ENCODE data around the gene UVRAG. TPM values are rescaled to one million over a fixed set of nuclear protein-coding genes. Genes with fewer than 3 reads are reported as not detected.

The UVRAG gene
- total and polyA plus RNA-seq, 7 donors: 6.2 to 16.8 (median 13.6) TPM

GRCh38 chr11:75773595-75774353 lies 41.2 kb upstream of the UVRAG start:
- Histone ChIP-seq H3K27me3 (ENCODE audit: insufficient read depth in 3 of 3, low read length in 2 of 3) (peaks cover 0 to 6% (median 0%) of the 10 kb centered on the region in 3 donors), H3K4me3 (no peak overlapping the region), H3K4me1 (no peaks in the 10 kb centered on the region), H3K9me3 (no peaks in the 10 kb centered on the region), H3K27ac (no peak overlapping the region), H3K36me3 (ENCODE audit: insufficient read depth in 1 of 2, low read depth in 1 of 2) (no peaks in the 10 kb centered on the region)
- DNase-seq: no peak
- ATAC-seq: no peak
- 81 to 87% (median 87%) methylated on average over 5 of the region's 5 CpGs for WGBS, 3 donors
- TF ChIP-seq CTCF (IDR thresholded peaks at IDR 0.05): no peak
- intact Hi-C loops (cut with DNase I): no loop called here

GRCh38 chr11:75775056-75775455 lies 40.0 kb upstream of the UVRAG start:
- Histone ChIP-seq H3K27ac (no peak overlapping the region), H3K36me3 (ENCODE audit: insufficient read depth in 1 of 2, low read depth in 1 of 2) (no peaks in the 10 kb centered on the region), H3K4me3 (no peak overlapping the region), H3K4me1 (no peaks in the 10 kb centered on the region), H3K27me3 (ENCODE audit: insufficient read depth in 3 of 3, low read length in 2 of 3) (peaks cover 0 to 5% (median 0%) of the 10 kb centered on the region in 3 donors), H3K9me3 (no peaks in the 10 kb centered on the region)
- DNase-seq (no peak), ATAC-seq (no peak)
- intact Hi-C loops (cut with DNase I): no loop called here
- no peak for TF ChIP-seq CTCF (IDR thresholded peaks at IDR 0.05)
- whole genome bisulfite sequencing, 3 donors: 89 to 92% (median 92%) methylated on average over 3 of the region's 3 CpGs

- 88 to 92% (median 89%) methylated on average over 4 of the region's 4 CpGs for WGBS, 3 donors
- no peak overlapping the region for H3K27ac ChIP-seq
- DNase-seq: no peak
Observed at GRCh38 chr11:75776546-75776945, 38.5 kb upstream of the UVRAG start.

GRCh38 chr11:75777461-75778110 lies 37.4 kb upstream of the UVRAG start:
- DNase-seq: no peak
- 88 to 93% (median 90%) methylated on average over 13 of the region's 13 CpGs for WGBS, 3 donors
- Histone ChIP-seq H3K4me1 (no peaks in the 10 kb centered on the region), H3K36me3 (ENCODE audit: insufficient read depth in 1 of 2, low read depth in 1 of 2) (no peaks in the 10 kb centered on the region), H3K9me3 (no peaks in the 10 kb centered on the region), H3K4me3 (no peak overlapping the region), H3K27me3 (ENCODE audit: insufficient read depth in 3 of 3, low read length in 2 of 3) (no peaks in the 10 kb centered on the region), H3K27ac (no peak overlapping the region)
- no peak for ATAC-seq
- intact Hi-C loops (cut with DNase I): no loop called here
- no peak for TF ChIP-seq CTCF (IDR thresholded peaks at IDR 0.05)

More at GRCh38 chr11:75776546-75776945, 38.5 kb upstream of the UVRAG start:
- intact Hi-C loops (cut with DNase I): no loop called here
- Histone ChIP-seq H3K4me1 (no peaks in the 10 kb centered on the region), H3K4me3 (no peak overlapping the region), H3K9me3 (no peaks in the 10 kb centered on the region), H3K36me3 (ENCODE audit: insufficient read depth in 1 of 2, low read depth in 1 of 2) (no peaks in the 10 kb centered on the region), H3K27me3 (ENCODE audit: insufficient read depth in 3 of 3, low read length in 2 of 3) (no peaks in the 10 kb centered on the region)
- no peak for ATAC-seq
- no peak for TF ChIP-seq CTCF (IDR thresholded peaks at IDR 0.05)
